ENCODE results near the gene ENKUR.
"Not testable (repeated sequence)": the region's sequence is repeated elsewhere in the genome, so short reads cannot be mapped to it uniquely, and the experiment has no call there.

Gene ENKUR

GRCh38 chr10:24973163-24973562 lies 42.8 kb downstream of the ENKUR start:
- no peak for DNase-seq (ENCODE audit: low read depth in 2 of 2)

- DNase-seq (ENCODE audit: low read depth in 2 of 2), result no peak
Observed at GRCh38 chr10:24971374-24971773, 44.6 kb downstream of the ENKUR start.

GRCh38 chr10:24969841-24970281 lies 46.1 kb downstream of the ENKUR start:
- DNase-seq (ENCODE audit: low read depth in 2 of 2), result peak; percentile 45 to 47

GRCh38 chr10:24968951-24969350 lies 47.0 kb downstream of the ENKUR start:
- not testable (repeated sequence) for DNase-seq (ENCODE audit: low read depth in 2 of 2)

- DNase-seq (ENCODE audit: low read depth in 2 of 2), result no peak
Observed at GRCh38 chr10:24968349-24968748, 47.6 kb downstream of the ENKUR start.

GRCh38 chr10:24966962-24967481 lies 48.9 kb downstream of the ENKUR start:
- DNase-seq (ENCODE audit: low read depth in 2 of 2), result no peak

- DNase-seq (ENCODE audit: low read depth in 2 of 2), result no peak
Observed at GRCh38 chr10:24965051-24965450, 50.9 kb downstream of the ENKUR start.

GRCh38 chr10:24963521-24964041 lies 52.4 kb downstream of the ENKUR start:
- DNase-seq (ENCODE audit: low read depth in 2 of 2), result no peak

- DNase-seq (ENCODE audit: low read depth in 2 of 2), result no peak
Observed at GRCh38 chr10:24962995-24963394, 53.0 kb downstream of the ENKUR start.

- no peak for DNase-seq (ENCODE audit: low read depth in 2 of 2)
Observed at GRCh38 chr10:24961582-24961981, 54.4 kb downstream of the ENKUR start.

- DNase-seq (ENCODE audit: low read depth in 2 of 2), result no peak
Observed at GRCh38 chr10:24959382-24959730, 56.6 kb downstream of the ENKUR start.

- DNase-seq (ENCODE audit: low read depth in 2 of 2), result no peak
Observed at GRCh38 chr10:24958721-24959381, 57.1 kb downstream of the ENKUR start.

- DNase-seq (ENCODE audit: low read depth in 2 of 2), result peak; percentile 76 to 84
Observed at GRCh38 chr10:24958091-24958720, 57.8 kb downstream of the ENKUR start.

- not testable (repeated sequence) for DNase-seq (ENCODE audit: low read depth in 2 of 2)
Observed at GRCh38 chr10:24957624-24958051, 58.3 kb downstream of the ENKUR start.

- no peak for DNase-seq (ENCODE audit: low read depth in 2 of 2)
Observed at GRCh38 chr10:24953675-24954074, 62.3 kb downstream of the ENKUR start.

GRCh38 chr10:24952707-24953645 lies 63.0 kb downstream of the ENKUR start:
- peak; percentile 59 to 65 for DNase-seq (ENCODE audit: low read depth in 2 of 2)

- no peak for DNase-seq (ENCODE audit: low read depth in 2 of 2)
Observed at GRCh38 chr10:24952143-24952706, 63.7 kb downstream of the ENKUR start, which contains the start of gene PRTFDC1. Gene PRTFDC1 (minus strand): TSS chr10:24952606. CDS start chr10:24952575, 31 bp downstream.

GRCh38 chr10:24951201-24952142 lies 64.5 kb downstream of the ENKUR start:
- DNase-seq (ENCODE audit: low read depth in 2 of 2), result no peak

GRCh38 chr10:24950439-24950838 lies 65.5 kb downstream of the ENKUR start:
- DNase-seq (ENCODE audit: low read depth in 2 of 2), result no peak

GRCh38 chr10:24949616-24950015 lies 66.3 kb downstream of the ENKUR start:
- DNase-seq (ENCODE audit: low read depth in 2 of 2), result no peak
